Measurements from ENCODE around the gene SMAD1. TPM values are rescaled to one million over a fixed set of nuclear protein-coding genes. Genes with fewer than 3 reads are reported as not detected.

The SMAD1 gene
- total RNA-seq, 1 experiment from 2014 or later: 27.9 TPM

DNA sequence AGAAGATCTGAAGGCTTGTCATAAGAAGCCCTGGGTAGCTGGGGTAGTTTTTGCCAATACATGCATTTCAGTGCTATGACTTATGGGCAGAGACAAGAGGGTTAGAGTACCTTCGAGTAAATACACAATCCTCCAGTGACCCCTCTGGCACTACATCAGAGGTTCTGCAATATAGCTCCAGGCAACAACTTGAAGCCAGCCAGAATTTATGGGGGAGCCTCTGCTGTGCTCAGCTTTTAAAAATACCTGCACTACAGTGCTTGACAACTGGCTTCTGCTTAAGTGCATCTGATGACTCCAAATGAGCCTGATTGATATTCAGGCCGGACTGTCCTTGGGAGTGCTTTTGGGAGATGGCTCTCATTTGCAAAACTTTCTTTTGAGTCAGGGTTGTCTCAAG is 44.9 kb upstream of the SMAD1 start:
- no peak overlapping the region for H3K27ac Mint-ChIP-seq (ENCODE audit: low read depth, unreplicated experiment)
- no peak for TF ChIP-seq CTCF (IDR thresholded peaks at IDR 0.05; ENCODE audit: unreplicated experiment)

GRCh38 chr4:145437466-145437865 is 44.2 kb upstream of the SMAD1 start:
- Mint-ChIP-seq H3K27ac (ENCODE audit: low read depth, unreplicated experiment) (no peak overlapping the region), H3K27me3 (ENCODE audit: insufficient read depth, unreplicated experiment) (no peaks in the 10 kb centered on the region), H3K4me1 (ENCODE audit: insufficient read depth, unreplicated experiment) (no peaks in the 10 kb centered on the region), H3K36me3 (ENCODE audit: insufficient read depth, unreplicated experiment) (no peaks in the 10 kb centered on the region), H3K9me3 (ENCODE audit: unreplicated experiment) (peaks cover 13% of the 10 kb centered on the region), H3K4me3 (ENCODE audit: unreplicated experiment) (no peak overlapping the region)
- DNase-seq (ENCODE audit: unreplicated experiment): no peak
- TF ChIP-seq CTCF (IDR thresholded peaks at IDR 0.05; ENCODE audit: unreplicated experiment): no peak
- intact Hi-C loops (cut with micrococcal nuclease): no loop called here
- no TSS peak for BruUV-seq (replicated peaks)
- POLR2A ChIA-PET: interaction anchor here (0.8 to 1.2 kb wide), 2 partner anchors 15 to 44 kb away, joined by 3 to 5 read pairs; partner anchors contain the start of gene SMAD1
- CTCF ChIA-PET: interaction anchor here (0.5 to 0.7 kb wide), 2 partner anchors 8 to 16 kb away, joined by 3 read pairs; no protein-coding TSS in a partner anchor

More for the DNA sequence above, 44.9 kb upstream of the SMAD1 start:
- Mint-ChIP-seq H3K4me1 (ENCODE audit: insufficient read depth, unreplicated experiment) (no peaks in the 10 kb centered on the region), H3K36me3 (ENCODE audit: insufficient read depth, unreplicated experiment) (no peaks in the 10 kb centered on the region), H3K4me3 (ENCODE audit: unreplicated experiment) (no peak overlapping the region), H3K9me3 (ENCODE audit: unreplicated experiment) (peaks cover 13% of the 10 kb centered on the region), H3K27me3 (ENCODE audit: insufficient read depth, unreplicated experiment) (no peaks in the 10 kb centered on the region)
- ChIA-PET CTCF (interaction anchor here (0.5 to 0.6 kb wide), 2 partner anchors 9 to 29 kb away, joined by 3 read pairs; no protein-coding TSS in a partner anchor), POLR2A (interaction anchor here (0.8 kb wide), 2 partner anchors 45 to 110 kb away, joined by 3 to 4 read pairs; partner anchors contain the start of gene SMAD1)
- DNase-seq (ENCODE audit: unreplicated experiment): no peak
- BruUV-seq (replicated peaks): no TSS peak
- intact Hi-C loops (cut with micrococcal nuclease): no loop called here

DNA sequence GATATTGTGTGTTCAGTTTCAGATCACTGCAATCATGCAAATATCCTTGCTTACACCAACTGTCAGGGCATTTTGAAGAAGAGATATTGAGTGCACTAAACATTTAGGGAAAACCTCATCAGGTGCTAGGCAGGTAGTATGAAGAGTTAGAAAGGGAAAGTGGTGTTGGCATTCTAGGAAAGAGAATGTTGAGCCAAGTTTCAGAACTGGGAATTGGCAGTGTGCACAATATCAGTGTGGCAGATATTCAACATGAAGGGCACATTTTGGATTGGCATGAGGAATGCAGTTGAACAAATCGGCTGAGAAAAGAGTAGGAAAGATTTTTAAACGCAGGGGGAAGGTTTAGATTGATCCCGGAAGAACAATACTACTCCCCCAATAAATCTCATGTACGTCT is 43.4 kb upstream of the SMAD1 start:
- H3K27ac Mint-ChIP-seq (ENCODE audit: low read depth, unreplicated experiment): no peak overlapping the region
- POLR2A ChIA-PET: interaction anchor here (1.2 kb wide), 1 partner anchor 14 kb away, joined by 5 read pairs; no protein-coding TSS in a partner anchor
- no peak for TF ChIP-seq CTCF (IDR thresholded peaks at IDR 0.05; ENCODE audit: unreplicated experiment)
- no peaks in the 10 kb centered on the region for H3K27me3 Mint-ChIP-seq (ENCODE audit: insufficient read depth, unreplicated experiment)
- no peak overlapping the region for H3K4me3 Mint-ChIP-seq (ENCODE audit: unreplicated experiment)
- no peak for DNase-seq (ENCODE audit: unreplicated experiment)
- no TSS peak for BruUV-seq (replicated peaks)
- H3K9me3 Mint-ChIP-seq (ENCODE audit: unreplicated experiment): peaks cover 13% of the 10 kb centered on the region
- H3K36me3 Mint-ChIP-seq (ENCODE audit: insufficient read depth, unreplicated experiment): no peaks in the 10 kb centered on the region
- CTCF ChIA-PET: no interaction called here
- H3K4me1 Mint-ChIP-seq (ENCODE audit: insufficient read depth, unreplicated experiment): no peaks in the 10 kb centered on the region
- intact Hi-C loops (cut with micrococcal nuclease): no loop called here

GRCh38 chr4:145440292-145441007 is 41.2 kb upstream of the SMAD1 start:
- no TSS peak for BruUV-seq (replicated peaks)
- H3K27me3 Mint-ChIP-seq (ENCODE audit: insufficient read depth, unreplicated experiment): no peaks in the 10 kb centered on the region
- no peak for TF ChIP-seq CTCF (IDR thresholded peaks at IDR 0.05; ENCODE audit: unreplicated experiment)
- H3K4me3 Mint-ChIP-seq (ENCODE audit: unreplicated experiment): no peak overlapping the region
- no peaks in the 10 kb centered on the region for H3K4me1 Mint-ChIP-seq (ENCODE audit: insufficient read depth, unreplicated experiment)
- no peak for DNase-seq (ENCODE audit: unreplicated experiment)
- no peaks in the 10 kb centered on the region for H3K36me3 Mint-ChIP-seq (ENCODE audit: insufficient read depth, unreplicated experiment)
- intact Hi-C loops (cut with micrococcal nuclease): no loop called here
- POLR2A ChIA-PET: no interaction called here
- H3K9me3 Mint-ChIP-seq (ENCODE audit: unreplicated experiment): no peaks in the 10 kb centered on the region
- no peak overlapping the region for H3K27ac Mint-ChIP-seq (ENCODE audit: low read depth, unreplicated experiment)
- CTCF ChIA-PET: no interaction called here
